GM18520 (cell line): ENCODE results near the gene TNFSF15.
"Not testable (repeated sequence)": the region's sequence is repeated elsewhere in the genome, so short reads cannot be mapped to it uniquely, and the experiment has no call there.

Experiments used
- ATAC-seq: cut with Tn5 transposase; IDR thresholded peaks from one replicate; pipeline ENCODE4 v1.9.1; 2021; ENCODE audit not compliant: unreplicated experiment

The TNFSF15 gene

DNA sequence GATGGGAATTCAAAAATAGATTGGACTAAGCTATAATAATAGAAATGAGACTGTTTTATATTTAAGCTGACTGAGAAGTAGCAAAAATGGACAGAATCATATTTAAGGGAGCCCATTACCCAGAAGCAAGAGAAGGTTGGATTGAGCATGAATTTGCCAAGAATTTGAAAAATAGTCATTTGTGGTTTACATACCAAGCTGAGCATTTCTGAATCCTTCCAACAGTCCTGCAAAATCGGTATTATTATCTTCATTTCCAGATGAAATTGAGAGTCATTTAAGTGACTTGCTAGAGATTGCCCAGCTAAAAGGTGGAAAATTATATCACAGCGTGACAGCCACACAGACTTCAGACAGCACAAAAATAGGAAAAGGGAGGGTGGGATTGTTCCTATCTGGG lies 48.4 kb downstream of the TNFSF15 start:
- no peak for ATAC-seq

DNA sequence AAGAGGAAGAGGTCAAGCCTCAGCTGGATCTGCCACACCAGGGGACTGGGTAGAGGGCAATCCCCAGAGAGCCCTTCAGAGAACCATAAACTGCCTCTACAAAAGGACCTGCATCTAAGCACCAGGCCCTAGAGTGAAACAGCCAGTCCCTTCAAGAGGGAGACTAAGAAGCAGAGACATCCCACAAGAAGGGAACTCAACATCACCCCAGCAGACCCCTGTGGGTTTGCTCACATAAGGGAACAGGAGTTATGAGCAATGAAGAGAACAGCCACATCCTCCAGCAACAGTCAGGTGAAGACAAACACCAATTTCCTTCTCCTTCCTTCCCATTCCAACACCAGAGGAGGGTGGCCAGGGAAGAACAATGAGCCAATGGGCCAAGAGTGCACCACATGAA lies 48.9 kb downstream of the TNFSF15 start:
- ATAC-seq, result no peak

DNA sequence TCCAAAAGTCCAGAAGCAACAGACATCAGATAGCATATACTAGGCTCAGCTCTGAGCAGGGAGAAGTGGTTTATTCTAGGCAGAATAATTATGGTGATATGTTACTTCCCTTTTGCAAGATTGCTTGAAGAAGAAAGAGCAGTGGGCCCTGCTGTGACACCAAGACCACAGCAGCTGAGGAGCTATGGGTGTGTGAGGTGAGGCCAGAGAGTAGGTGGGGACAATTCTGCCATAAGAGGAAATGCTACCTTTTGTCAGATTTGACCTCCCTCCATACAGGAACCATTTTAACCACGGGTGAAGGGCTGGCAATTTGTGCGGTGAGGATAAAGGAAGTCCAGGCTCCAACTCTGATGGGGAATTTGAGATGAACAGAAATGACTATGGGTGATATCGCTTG lies 51.3 kb downstream of the TNFSF15 start:
- ATAC-seq, result no peak

DNA sequence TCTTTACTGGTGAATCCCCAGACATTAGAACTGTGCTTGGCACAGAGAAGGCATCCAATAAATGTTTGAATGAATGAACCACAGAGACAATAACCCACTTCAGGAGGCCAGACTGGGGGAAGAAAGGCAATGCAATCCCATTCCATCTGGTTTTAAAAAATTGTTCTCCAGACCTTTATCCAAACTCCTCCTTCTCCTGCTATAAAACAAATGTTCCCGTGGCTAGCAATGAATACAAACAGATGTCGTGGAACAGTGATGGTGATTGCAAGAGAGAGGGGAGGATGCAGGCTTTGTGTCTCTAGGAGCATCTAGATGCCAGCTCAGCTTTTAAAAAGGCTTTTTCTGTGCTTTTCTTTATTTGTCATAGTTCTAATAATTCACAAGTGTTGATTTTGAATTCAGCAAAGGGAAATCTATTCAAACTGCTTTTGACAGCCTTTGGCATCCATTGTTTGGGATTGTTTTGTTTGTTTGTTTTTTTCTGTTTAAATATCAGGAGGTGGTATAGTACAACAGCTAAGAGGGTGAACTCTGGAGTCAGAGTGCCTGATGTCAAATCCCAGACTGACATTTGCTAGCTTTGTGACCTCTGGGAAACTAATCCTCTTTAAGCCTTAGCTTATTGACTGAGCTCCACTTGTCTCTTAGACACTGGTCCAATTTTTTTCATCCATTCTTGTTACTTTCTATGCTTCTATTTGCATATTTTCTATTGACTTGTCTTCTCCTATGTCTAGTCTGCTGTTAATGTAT lies 59.1 kb downstream of the TNFSF15 start:
- ATAC-seq, result no peak

DNA sequence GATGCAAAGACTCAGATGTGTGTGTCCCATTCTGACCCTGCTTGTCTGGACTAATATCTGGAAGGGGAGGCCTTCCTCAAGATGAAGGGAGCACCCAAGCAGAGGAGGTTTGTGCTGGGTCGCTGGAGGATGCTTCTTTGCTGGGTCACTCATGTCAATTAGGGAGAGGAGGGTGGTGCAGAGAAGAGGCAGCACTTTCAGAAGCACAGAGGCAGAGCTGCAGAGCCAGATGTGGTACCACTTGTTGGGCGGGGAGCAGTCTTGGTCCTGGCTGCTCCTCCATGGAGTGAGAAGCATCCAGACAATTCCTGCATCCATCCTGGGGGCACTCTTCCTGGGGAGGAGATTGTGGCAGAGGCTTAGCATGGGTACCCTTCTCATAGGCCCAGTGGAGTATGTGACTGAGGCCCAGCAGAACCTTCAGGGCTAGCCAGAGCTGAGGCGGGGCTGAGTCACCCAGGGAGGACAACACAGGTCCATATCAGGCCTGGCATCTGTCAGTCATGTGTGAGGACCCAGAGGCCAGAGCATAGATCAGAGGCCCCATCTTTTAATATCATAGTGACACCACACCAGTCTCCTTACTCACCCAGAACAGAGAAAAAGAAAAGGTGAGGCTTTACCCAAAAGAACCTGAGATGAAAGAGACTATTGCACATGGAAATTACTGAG lies 59.8 kb downstream of the TNFSF15 start:
- ATAC-seq, result no peak

DNA sequence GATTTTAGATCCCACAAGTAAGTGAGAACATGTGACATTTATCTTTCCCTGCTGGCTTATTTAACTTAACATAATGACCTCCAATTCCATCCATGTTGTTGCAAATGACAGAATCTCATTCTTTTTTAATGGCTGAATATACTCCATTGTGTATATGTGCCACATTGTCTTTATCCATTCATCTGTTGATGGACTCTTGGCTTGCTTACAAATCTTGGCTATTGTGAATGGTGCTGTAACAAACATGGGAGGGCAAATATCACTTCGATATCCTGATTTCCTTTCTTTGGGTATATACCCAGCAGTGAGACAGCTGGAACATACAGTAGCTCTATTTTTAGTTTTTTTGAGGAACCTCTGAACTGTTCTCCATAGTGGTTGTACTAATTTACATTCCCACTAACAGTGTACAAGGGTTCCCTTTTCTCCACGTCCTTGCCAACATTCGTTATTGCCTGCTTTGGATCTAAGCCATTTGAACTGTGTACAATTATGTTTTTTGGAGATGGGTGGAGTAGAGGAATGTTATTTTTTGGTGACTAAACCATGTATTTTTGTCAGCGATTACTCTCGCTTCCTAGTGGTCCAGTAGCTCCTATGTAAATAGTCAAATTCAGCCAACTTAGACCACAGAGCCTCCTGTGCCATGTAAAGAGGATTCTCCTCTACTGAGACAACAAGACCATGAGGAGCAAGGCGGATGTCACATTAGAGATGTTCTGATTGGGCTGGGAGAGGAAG lies 60.6 kb downstream of the TNFSF15 start:
- ATAC-seq, result no peak

DNA sequence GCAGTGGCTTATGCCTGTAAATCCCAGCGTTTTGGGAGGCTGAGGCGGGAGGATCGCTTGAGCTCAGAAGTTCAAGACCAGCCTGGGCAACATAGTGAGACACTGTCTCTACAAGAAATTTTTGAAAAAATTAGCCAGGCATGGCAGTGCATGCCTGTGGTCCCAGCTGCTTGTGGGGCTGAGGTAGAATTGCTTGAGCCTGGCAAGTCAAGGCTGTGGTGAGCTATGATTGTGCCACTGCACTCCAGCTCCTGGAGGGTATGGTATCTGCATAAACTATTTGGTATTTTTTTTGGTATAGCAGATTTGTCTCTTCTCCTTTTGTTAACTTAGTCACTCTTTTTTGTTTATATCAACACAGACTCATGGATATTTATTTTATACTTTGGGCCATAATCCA lies 62.4 kb downstream of the TNFSF15 start:
- no peak for ATAC-seq

DNA sequence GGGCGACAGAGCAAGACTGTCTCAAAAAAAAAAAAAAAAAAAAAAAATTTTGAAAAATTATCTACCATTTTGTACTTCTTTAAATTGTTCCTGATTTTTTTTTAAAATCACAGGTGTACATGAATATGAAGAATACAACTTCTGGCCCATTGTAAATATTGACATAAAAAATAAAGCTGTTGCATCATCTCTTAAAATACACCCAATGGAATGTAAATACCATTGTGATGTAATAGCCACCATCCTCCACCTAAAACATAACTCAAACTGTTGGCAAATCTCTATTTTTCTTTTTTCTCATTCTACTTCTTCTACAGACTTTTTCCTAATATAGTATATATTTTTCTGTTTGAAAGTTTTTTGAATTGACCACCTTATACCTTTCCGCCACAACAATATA lies 62.9 kb downstream of the TNFSF15 start:
- ATAC-seq, result no peak

DNA sequence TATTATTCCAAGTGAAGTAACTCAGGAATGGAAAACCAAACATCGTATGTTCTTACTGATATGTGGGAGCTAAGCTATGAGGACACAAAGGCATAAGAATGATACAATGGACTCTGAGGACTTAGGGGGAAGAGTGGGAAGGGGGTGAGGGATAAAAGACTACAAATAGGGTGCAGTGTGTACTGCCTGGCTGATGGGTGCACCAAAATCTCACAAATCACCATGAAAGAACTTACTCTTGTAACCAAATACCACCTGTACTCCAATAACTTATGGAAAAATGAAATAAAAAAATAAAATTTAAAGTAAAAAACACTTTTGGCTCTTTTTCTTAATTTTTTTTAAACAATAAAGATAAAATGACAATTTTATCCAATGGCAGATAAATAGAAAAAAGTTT lies 64.3 kb downstream of the TNFSF15 start:
- not testable (repeated sequence) for ATAC-seq

DNA sequence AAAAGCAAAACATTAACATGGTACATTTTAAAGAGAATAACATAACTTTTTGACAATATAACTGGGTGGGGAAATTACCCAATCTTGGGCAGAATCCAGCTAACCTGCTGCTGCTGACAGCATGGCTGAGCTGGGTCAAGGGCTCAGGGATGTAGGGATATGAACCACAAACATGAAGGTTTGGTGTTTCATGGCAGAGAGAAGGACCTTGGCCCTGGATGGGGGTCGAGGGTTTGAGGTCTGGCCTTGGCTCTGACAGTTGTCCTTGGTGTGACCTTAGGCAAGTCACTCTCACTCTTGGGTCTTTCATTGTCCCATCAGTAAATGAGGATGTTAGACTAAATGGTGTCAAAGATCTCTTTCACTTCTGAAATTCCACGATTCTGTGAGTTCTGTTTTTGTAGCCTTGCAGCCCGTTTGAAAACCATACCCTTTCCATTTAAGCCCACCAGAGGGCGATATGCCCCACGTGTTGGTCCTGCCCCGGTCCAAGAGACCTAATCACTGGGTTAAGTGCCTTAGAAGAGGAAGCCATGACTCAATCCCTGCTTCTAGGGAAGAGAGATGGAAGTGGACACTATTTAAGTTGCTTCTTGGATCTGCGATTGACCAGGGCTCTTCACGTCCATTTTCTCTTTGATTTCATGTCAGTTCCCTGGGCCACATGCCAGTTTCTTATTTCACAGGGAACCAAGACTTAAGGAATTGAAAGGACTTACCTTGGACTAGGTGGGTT lies 67.1 kb downstream of the TNFSF15 start:
- no peak for ATAC-seq

DNA sequence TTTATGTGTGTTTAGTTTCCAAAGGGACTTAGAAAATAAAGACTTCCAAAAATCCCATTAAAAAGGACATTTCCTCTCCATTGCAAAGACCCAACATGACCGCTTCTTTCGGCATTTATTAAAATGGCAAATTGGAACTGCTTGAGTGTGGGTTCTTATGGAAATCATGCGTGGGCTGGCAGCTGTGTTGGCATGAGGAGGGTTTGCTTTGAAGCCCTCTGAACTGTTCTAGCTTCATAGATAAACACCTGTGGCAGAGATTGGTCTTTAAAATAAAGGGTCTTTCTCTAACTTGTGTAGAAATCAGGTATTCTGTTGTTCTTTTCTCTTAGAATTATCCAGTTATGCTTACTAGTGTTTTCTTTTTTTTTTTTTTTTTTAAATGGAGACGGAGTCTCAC lies 68.0 kb downstream of the TNFSF15 start:
- no peak for ATAC-seq

DNA sequence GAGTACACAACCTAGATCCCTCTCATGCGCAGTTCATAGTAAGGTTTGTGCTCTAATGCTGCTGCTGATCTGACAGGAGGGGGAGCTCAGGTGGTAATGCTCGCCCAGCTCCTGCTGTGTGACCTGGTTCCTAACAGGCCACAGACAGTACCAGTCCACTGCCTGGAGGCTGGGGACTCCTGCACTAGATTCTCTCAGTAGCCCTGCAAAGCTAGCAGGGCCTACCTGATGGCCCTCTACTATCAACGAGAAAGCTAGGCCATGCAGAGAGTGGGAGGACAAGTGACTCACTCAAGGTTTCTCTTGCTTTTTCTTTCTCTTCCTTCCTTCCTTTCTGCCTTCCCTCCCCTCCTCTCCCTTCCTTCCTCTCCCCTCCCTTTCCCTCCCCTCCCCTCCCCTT lies 68.7 kb downstream of the TNFSF15 start:
- no peak for ATAC-seq

DNA sequence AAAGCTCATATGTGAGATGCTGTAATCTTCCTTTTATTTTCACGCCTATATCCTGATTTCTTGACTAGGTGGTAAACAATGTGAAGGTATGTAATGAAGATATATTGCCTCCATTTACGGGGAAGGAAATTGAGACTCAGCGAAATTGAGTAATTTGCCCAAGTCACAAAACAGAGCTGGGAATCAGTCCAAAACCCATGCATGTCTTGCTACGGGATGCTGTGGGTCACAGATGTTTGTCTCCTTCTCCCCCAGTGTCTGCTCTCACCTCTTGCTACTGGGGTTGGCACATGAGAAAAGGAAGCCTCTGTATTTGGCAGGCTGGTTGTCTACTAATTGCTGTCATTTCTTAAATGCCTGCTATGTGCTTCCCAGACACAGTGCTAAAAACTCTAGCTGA lies 70.1 kb downstream of the TNFSF15 start:
- ATAC-seq, result no peak

DNA sequence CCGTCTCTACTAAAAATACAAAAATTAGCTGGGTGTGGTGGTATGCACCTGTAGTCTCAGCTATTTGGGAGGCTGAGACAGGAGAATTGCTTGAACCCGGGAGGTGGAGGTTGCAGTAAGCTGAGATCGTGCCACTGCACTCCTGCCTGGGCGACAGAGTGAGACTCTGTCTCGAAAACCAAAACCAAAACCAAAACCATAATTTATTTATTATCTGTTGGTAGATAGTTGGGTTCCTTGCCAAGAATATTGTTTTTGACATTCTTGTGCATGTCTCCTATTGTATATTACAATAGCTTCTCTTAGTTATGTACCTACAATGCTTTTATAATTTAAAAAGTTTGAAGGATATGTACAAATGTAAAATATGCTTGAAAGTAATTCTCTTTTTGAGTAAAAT lies 70.7 kb downstream of the TNFSF15 start:
- not testable (repeated sequence) for ATAC-seq
